ENCODE data around the gene POLD3.

DNA sequence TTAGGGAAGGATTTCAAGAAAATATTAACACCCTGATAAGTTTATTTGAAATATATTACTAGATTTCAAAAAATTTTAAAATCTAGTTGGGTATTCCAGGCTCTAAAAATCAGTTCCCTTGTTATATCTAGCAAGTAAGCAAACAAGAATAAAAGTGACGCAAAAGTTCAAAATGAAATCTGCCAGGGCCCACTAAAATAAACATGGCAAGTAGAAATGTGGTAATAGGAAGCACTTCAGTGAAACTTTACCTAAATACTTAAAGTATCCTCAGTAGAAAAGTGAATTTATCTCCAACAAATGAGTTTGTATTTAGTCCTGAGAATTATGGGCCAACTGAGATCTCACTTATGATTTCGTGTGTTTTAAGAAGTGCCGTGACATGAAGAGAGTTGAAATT, 23.6 kb downstream of the POLD3 start:
- TF ChIP-seq POLR2A (IDR thresholded peaks at IDR 0.05): no peak
- TF ChIP-seq, protein P1, sequence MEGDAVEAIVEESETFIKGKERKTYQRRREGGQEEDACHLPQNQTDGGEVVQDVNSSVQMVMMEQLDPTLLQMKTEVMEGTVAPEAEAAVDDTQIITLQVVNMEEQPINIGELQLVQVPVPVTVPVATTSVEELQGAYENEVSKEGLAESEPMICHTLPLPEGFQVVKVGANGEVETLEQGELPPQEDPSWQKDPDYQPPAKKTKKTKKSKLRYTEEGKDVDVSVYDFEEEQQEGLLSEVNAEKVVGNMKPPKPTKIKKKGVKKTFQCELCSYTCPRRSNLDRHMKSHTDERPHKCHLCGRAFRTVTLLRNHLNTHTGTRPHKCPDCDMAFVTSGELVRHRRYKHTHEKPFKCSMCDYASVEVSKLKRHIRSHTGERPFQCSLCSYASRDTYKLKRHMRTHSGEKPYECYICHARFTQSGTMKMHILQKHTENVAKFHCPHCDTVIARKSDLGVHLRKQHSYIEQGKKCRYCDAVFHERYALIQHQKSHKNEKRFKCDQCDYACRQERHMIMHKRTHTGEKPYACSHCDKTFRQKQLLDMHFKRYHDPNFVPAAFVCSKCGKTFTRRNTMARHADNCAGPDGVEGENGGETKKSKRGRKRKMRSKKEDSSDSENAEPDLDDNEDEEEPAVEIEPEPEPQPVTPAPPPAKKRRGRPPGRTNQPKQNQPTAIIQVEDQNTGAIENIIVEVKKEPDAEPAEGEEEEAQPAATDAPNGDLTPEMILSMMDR (IDR thresholded peaks at IDR 0.05): no peak

Data from heart left ventricle (tissue), 13 donors.